A549 treated with Mapracorat at 1 μM for 4 hours (cell line): ENCODE data around the gene PSMD8. TPM values are rescaled to one million over a fixed set of nuclear protein-coding genes. Genes with fewer than 3 reads are reported as not detected.

ENCODE experiments used
- total RNA-seq: library from RNA; stranded (reverse); fragments of 200-300 nt; extraction: Qiagen RNA extraction; gene quantifications from 5 replicates; pipeline ENCODE4 v1.2.3, GENCODE V29; 2022

Gene PSMD8
- total RNA-seq = 463 to 512 TPM (median 490 TPM) in 5 replicates

DNA sequence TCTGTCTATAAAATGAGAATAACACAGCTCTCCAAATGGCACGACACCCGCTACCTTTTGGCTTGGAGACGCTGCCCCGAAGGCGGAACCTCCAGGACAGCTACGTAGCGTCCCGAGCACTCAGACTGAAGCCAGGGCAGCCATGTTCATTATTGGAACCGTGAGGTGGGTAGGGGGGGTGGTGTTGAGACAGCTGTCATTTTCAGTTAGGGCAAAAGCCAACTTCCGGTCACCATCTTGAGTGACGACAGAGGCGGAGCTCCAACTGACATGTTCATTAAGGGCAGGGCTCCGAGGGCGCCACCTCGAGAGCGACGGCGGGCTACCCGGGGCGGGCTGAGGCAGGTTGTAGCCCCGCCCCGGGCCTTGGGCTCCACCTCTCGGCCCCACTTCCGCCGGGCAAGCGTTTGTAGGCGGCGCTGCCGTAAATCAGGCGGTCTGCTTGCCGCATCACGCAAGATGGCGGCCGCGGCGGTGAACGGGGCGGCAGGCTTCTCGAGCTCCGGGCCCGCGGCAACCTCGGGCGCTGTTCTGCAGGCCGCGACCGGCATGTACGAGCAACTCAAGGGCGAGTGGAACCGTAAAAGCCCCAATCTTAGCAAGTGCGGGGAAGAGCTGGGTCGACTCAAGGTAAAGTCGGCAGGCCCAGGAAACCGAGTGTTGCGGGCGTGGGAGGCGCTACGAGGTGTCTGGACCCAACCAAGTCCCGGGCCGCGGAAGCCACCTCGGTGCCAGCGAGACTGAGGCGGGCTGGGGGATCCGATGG is at the start of gene PSMD8:
PSMD8 (plus strand) TSS at position 240 of the 766 bp plus-strand sequence; CDS start at position 271, 31 bp downstream.

DNA sequence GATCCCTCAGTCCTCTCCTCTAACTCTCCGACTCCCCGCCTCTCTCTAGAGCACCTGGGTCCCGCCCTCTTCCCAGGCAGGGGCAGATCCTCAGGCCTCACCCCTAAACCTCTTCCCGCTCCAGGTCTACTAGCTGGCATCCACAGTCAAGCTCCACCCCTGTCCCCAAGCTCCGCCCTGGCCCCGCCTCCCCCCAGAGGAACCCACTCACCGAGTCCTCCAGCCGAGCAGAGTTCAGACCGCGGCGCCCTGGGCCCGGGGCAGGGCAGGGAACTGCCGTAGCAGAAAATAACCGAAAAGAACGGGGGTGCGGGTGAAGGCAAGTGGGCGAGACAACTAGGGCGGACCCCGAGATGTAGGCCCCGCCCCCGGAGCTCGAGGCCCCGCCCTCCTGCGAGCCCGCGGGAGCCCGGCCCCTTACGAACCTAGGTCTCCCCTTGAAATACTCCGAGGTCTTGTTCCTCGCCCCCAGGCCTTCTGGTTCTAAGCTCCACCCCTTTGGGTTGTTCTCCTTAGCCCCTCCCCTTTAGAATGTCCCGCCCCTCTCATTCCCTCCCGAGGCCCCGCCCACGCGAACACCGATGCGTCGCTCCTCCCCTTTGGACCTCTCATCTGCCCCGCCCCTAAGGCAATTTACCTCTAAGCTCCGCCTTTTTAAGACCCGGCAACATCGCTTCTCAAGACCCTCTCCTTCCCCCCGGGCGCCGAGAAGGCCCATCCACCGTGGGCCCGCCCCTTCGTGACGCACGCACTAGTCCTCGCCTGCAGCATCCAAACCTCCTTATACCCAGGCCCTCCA is 13.4 kb downstream of the PSMD8 start, which contains the start of gene GGN:
GGN (minus strand) TSS at position 485 of the 799 bp plus-strand sequence. CDS start 773 bp downstream, outside the sequence.

GRCh38 chr19:38388349-38389100 is 14.2 kb downstream of the PSMD8 start, which contains the start of gene SPRED3:
Gene SPRED3 (plus strand): TSS chr19:38388697. CDS start chr19:38390303, 1,606 bp downstream.

GRCh38 chr19:38402967-38403674 is 28.8 kb downstream of the PSMD8 start, which contains the start of gene FAM98C:
Gene FAM98C (plus strand): TSS chr19:38403093. CDS start chr19:38403154, 61 bp downstream.

DNA sequence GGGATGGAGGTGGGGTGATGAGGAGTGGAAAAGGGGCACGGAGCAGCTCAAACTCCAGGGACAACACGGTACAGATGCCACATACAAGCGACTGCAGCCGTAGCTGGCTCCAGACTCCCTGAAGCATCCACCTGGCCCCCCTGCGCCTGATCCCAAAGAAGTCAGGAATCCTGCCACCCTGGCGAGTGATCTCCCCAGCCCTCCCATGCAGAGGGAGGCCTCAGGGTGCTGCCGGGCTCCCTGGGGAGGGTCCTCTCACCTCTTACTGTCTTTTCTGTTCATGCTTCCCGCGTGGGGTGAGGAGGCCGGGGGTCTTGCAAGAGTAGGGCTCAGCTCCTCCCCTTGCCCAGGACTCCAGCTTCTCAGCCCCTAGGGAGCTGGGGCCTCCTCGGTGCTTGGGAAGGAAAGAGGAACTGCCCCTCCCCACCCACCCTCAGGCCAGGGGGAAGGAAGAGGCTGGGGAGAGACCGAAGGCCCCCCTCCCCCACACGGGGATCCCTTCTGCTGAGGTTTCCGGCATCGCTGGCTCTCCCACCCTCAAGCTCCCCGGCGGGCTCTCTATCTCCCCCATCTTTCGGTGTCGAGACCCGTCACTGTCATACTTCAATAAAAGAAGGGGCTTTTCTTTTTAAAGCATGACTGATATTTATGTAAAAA is 51.6 kb downstream of the PSMD8 start, which contains the start of gene RASGRP4:
RASGRP4 (minus strand) TSS at position 410 of the 657 bp plus-strand sequence; CDS start at position 282, 128 bp downstream.

DNA sequence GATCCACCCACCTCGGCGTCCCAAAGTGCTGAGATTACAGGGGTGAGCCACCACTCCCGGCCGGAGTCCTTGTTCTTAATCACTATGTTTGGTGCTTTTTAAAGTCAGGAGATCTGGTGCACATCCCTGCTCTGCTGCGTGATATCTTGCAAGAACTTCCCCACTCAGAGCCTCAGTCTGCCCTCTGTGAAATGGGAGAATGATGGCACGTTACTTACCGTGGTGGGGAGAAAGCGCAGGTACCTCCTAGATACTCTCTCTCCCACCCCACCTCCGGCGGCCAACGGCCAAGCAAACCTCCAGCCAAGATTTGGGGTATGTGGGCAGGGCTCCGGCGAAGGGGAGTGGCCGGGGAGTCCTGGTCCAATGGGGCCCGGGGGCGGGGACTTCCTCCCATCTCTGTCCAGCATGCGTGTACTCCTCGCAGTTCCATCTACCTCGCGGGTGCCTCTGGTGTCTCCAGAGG is 58.9 kb downstream of the PSMD8 start, which contains the start of gene RYR1:
RYR1 (plus strand) TSS at position 424 of the 466 bp plus-strand sequence. CDS start 139 bp downstream, outside the sequence.

Other genes starting within 250 kb of the PSMD8 start
- gene DPF1, start 150.3 kb upstream of the PSMD8 start, total RNA-seq = 3.0 to 5.8 TPM (median 3.9 TPM) in 5 replicates
- gene PPP1R14A, start 118.2 kb upstream of the PSMD8 start, total RNA-seq = 67.1 to 107 TPM (median 106 TPM) in 5 replicates
- gene SPINT2, start 110.0 kb upstream of the PSMD8 start, total RNA-seq = 257 to 368 TPM (median 329 TPM) in 5 replicates
- 608 to 786 TPM (median 705 TPM) in 5 replicates for gene C19orf33, start 70.3 kb upstream of the PSMD8 start, total RNA-seq
- gene YIF1B, start 58.6 kb upstream of the PSMD8 start, total RNA-seq = 99.8 to 131 TPM (median 127 TPM) in 5 replicates
- gene KCNK6, start 54.7 kb upstream of the PSMD8 start, total RNA-seq = 3.7 to 4.9 TPM (median 4.2 TPM) in 5 replicates
- gene CATSPERG, start 38.7 kb upstream of the PSMD8 start, total RNA-seq = 0.66 to 1.4 TPM (median 0.75 TPM) in 5 replicates
- gene GGN, start 13.5 kb downstream of the PSMD8 start, total RNA-seq = 0.09 to 0.28 TPM (median 0.26 TPM) in 4 of 5 replicates, not detected in the other
- 1.5 to 3.0 TPM (median 2.3 TPM) in 5 replicates for gene SPRED3, start 14.1 kb downstream of the PSMD8 start, total RNA-seq
- 16.9 to 28.1 TPM (median 27.2 TPM) in 5 replicates for gene FAM98C, start 28.5 kb downstream of the PSMD8 start, total RNA-seq
- gene RASGRP4, start 51.6 kb downstream of the PSMD8 start, total RNA-seq = not detected in 5 replicates
- 5.4 to 6.3 TPM (median 6.1 TPM) in 5 replicates for gene RYR1, start 59.1 kb downstream of the PSMD8 start, total RNA-seq
- gene MAP4K1, start 243.4 kb downstream of the PSMD8 start, total RNA-seq = 0.85 to 1.6 TPM (median 1.3 TPM) in 5 replicates
- gene EIF3K, start 244.6 kb downstream of the PSMD8 start, total RNA-seq = 656 to 947 TPM (median 702 TPM) in 5 replicates